Keratinocyte (primary cell): Measurements from ENCODE around the gene MDN1. TPM values are rescaled to one million over a fixed set of nuclear protein-coding genes. Genes with fewer than 3 reads are reported as not detected.
"Not testable (repeated sequence)": the region's sequence is repeated elsewhere in the genome, so short reads cannot be mapped to it uniquely, and the experiment has no call there.

ENCODE experiments used
- DNase-seq: peaks from one replicate; pipeline ENCODE4 v3.0.0-alpha.2; 2011; ENCODE audit warnings: low read depth, missing footprints, low spot score
- FAIRE-seq: peaks from 2 replicates; lab custom pipeline; 2011; peaks lifted over from hg19 to GRCh38; lab: Jason Lieb, UNC
- H2AFZ ChIP-seq: 2 replicates; pipeline ENCODE4 v1.6.0; 2012; ENCODE audit warnings: low read length, control low read depth, inconsistent platforms; ENCODE audit not compliant: control insufficient read depth
- H3K27ac ChIP-seq: 2 replicates; pipeline ENCODE4 v1.5.1; 2011; ENCODE audit warnings: low read length; ENCODE audit not compliant: control insufficient read depth, insufficient read depth
- H3K27me3 ChIP-seq: 3 replicates; pipeline ENCODE4 v1.6.0; 2011; ENCODE audit warnings: low read length; ENCODE audit not compliant: control insufficient read depth, insufficient read depth; ENCODE audit errors: extremely low read depth
- H3K36me3 ChIP-seq, 2 experiments: 2 replicates in 1 of 2; 3 replicates in 1 of 2; pipeline ENCODE4 v1.5.1; 2011; ENCODE audit warnings: low read length in 2 of 2, mild to moderate bottlenecking in 1 of 2; ENCODE audit not compliant: control insufficient read depth in 2 of 2, insufficient read depth in 2 of 2; ENCODE audit errors: extremely low read depth in 1 of 2
- H3K4me1 ChIP-seq: 3 replicates; pipeline ENCODE4 v1.5.1; 2011; ENCODE audit warnings: low read length; ENCODE audit not compliant: control insufficient read depth, insufficient read depth; ENCODE audit errors: extremely low read depth
- H3K4me2 ChIP-seq: 3 replicates; pipeline ENCODE4 v1.6.0; 2011; ENCODE audit warnings: low read depth, low read length; ENCODE audit not compliant: control insufficient read depth, insufficient read depth; ENCODE audit errors: extremely low read depth
- H3K4me3 ChIP-seq, 3 experiments: fragments of 200-600 bp in 1 of 3; sonication (generic) in 1 of 3; 2 replicates in 2 of 3; 3 replicates in 1 of 3; pipeline ENCODE4 v1.5.1; 2011 to 2016; ENCODE audit warnings: low read length in 3 of 3, mild to moderate bottlenecking in 3 of 3, control low read depth in 2 of 3, inconsistent platforms in 1 of 3, low read depth in 1 of 3, mixed read lengths in 1 of 3, mixed run types in 1 of 3, moderate library complexity in 1 of 3; ENCODE audit not compliant: control insufficient read depth in 2 of 3, insufficient read depth in 2 of 3; ENCODE audit errors: extremely low read depth in 1 of 3
- H3K79me2 ChIP-seq: 2 replicates; pipeline ENCODE4 v1.6.0; 2012; ENCODE audit warnings: low read length; ENCODE audit not compliant: control insufficient read depth, insufficient read depth
- H3K9ac ChIP-seq: 3 replicates; pipeline ENCODE4 v1.6.0; 2011; ENCODE audit warnings: low read length; ENCODE audit not compliant: control insufficient read depth, insufficient read depth; ENCODE audit errors: extremely low read depth
- H3K9me1 ChIP-seq: 3 replicates; pipeline ENCODE4 v1.6.0; 2011; ENCODE audit warnings: low read length; ENCODE audit not compliant: control insufficient read depth, insufficient read depth; ENCODE audit errors: extremely low read depth
- H3K9me3 ChIP-seq: 2 replicates; pipeline ENCODE4 v1.5.1; 2012; ENCODE audit warnings: low read depth, low read length; ENCODE audit not compliant: control insufficient read depth
- H4K20me1 ChIP-seq: 3 replicates; pipeline ENCODE4 v1.6.0; 2011; ENCODE audit warnings: low read length; ENCODE audit not compliant: control insufficient read depth, insufficient read depth; ENCODE audit errors: extremely low read depth
- CTCF ChIP-seq, 3 experiments: IDR thresholded peaks in 1 of 3; conservative IDR thresholded peaks in 1 of 3; optimal IDR thresholded peaks in 1 of 3; 2 replicates in 2 of 3; 3 replicates in 1 of 3; pipeline versions ENCODE3 to v1.5.1; 2011; ENCODE audit warnings: low read length in 3 of 3, mild to moderate bottlenecking in 3 of 3, moderate library complexity in 2 of 3, control low read depth in 1 of 3, inconsistent platforms in 1 of 3; ENCODE audit not compliant: insufficient read depth in 2 of 3; ENCODE audit errors: extremely low read depth in 1 of 3
- EZH2 ChIP-seq: IDR thresholded peaks from one replicate; pipeline ENCODE4 v1.6.1; 2012; ENCODE audit warnings: inconsistent platforms, mild to moderate bottlenecking, low read length, moderate library complexity
- dilution Hi-C: fragments of 300-500 bp; cut with MboI; formaldehyde crosslinking; loops from one replicate; pipeline ENCODE4 v1.7.0; 2020; ENCODE audit warnings: low sequenced_read_pairs; ENCODE audit not compliant: extremely low pct_ligation_motif_present
- polyA plus RNA-seq, 5 experiments: library from polyadenylated mRNA; depleted of rRNA in 3 of 5; stranded (reverse) in 3 of 5; stranded (forward) in 1 of 5; unstranded in 1 of 5; fragments of >200 nt; gene quantifications; 1 replicate in 1 of 5; 2 replicates in 3 of 5; 3 replicates in 1 of 5; pipeline versions ENCODE4 v1.2.1 to v1.2.3, GENCODE V29; 2011 to 2012; ENCODE audit warnings: missing spikeins in 2 of 5, low read depth in 1 of 5, low replicate concordance in 1 of 5

The MDN1 gene
- polyA plus RNA-seq, 1 donor (not counting 4 experiments of a cell fraction or from before 2014, with no cell fraction given): 16.0 TPM

- DNase-seq: no peak
- H3K4me2 ChIP-seq: no peak overlapping the region
- TF ChIP-seq EZH2: no peak
- TF ChIP-seq CTCF (optimal IDR thresholded peaks at IDR 0.05 in 1 of 3, IDR thresholded peaks at IDR 0.05 in 1 of 3, conservative IDR thresholded peaks at IDR 0.05 in 1 of 3; ENCODE audit: extremely low read depth in 1 of 3, insufficient read depth in 2 of 3, low read length in 3 of 3): no peak
- peaks cover 6% of the 10 kb centered on the region for H3K79me2 ChIP-seq
- no peak overlapping the region for H3K4me3 ChIP-seq
- no peak for FAIRE-seq
- H2AFZ ChIP-seq: no peak overlapping the region
- H3K9me1 ChIP-seq: no peaks in the 10 kb centered on the region
- H3K4me1 ChIP-seq: peaks cover 15% of the 10 kb centered on the region
- no peak overlapping the region for H3K9ac ChIP-seq
- H4K20me1 ChIP-seq: no peaks in the 10 kb centered on the region
- H3K27me3 ChIP-seq: no peaks in the 10 kb centered on the region
- H3K27ac ChIP-seq: no peak overlapping the region
- dilution Hi-C loops: no loop called here
- peaks cover 14 to 17% of the 10 kb centered on the region in 2 experiments for H3K36me3 ChIP-seq
- H3K9me3 ChIP-seq: no peaks in the 10 kb centered on the region
Observed at GRCh38 chr6:89642956-89643355, 176.6 kb downstream of the MDN1 start.

- H4K20me1 ChIP-seq, FAIRE-seq, DNase-seq, dilution Hi-C loops, H3K9me3 ChIP-seq, H3K4me3 ChIP-seq, H3K27ac ChIP-seq, H3K9me1 ChIP-seq, H3K9ac ChIP-seq, H2AFZ ChIP-seq, H3K27me3 ChIP-seq, H3K4me2 ChIP-seq: not testable (repeated sequence)
- Histone ChIP-seq H3K36me3 (peaks cover 8 to 12% of the 10 kb centered on the region in 2 experiments), H3K79me2 (peaks cover 10% of the 10 kb centered on the region), H3K4me1 (peaks cover 19% of the 10 kb centered on the region)
Observed at GRCh38 chr6:89641581-89641980, 178.0 kb downstream of the MDN1 start.

DNA sequence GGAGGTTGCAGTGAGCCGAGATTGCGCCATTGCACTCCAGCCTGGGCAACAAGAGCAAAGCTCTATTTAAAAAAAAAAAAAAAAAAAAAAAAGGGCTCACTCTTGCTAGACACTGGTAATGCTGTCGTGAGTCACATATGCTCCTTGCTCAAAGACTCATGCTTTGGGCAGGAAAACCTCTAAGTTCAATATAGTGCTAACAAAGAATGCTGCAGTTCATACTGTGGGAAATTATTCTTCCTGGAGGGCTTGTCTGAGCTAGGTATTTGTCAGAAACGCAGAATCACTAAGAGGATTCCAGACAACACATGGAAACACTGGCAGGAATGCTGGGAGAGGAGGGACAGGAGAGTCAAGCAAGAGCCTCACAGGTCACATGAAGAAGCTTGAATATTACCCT lies 178.8 kb downstream of the MDN1 start:
- no peaks in the 10 kb centered on the region for H3K27me3 ChIP-seq
- peak; percentile 13 for DNase-seq
- FAIRE-seq: no peak
- H4K20me1 ChIP-seq: no peaks in the 10 kb centered on the region
- H3K9me1 ChIP-seq: no peaks in the 10 kb centered on the region
- H3K79me2 ChIP-seq: peaks cover 10% of the 10 kb centered on the region
- H3K4me1 ChIP-seq: peaks cover 19% of the 10 kb centered on the region
- H3K4me3 ChIP-seq: no peak overlapping the region
- no peaks in the 10 kb centered on the region for H3K9me3 ChIP-seq
- no peak overlapping the region for H2AFZ ChIP-seq
- peaks cover 9 to 12% of the 10 kb centered on the region in 2 experiments for H3K36me3 ChIP-seq
- dilution Hi-C loops: no loop called here
- TF ChIP-seq EZH2 (no peak), CTCF (optimal IDR thresholded peaks at IDR 0.05 in 1 of 3, IDR thresholded peaks at IDR 0.05 in 1 of 3, conservative IDR thresholded peaks at IDR 0.05 in 1 of 3; ENCODE audit: extremely low read depth in 1 of 3, insufficient read depth in 2 of 3, low read length in 3 of 3) (no peak)
- H3K9ac ChIP-seq: no peak overlapping the region
- H3K4me2 ChIP-seq: no peak overlapping the region
- peak overlapping the region; percentile 15 for H3K27ac ChIP-seq
